DOHH2 (cell line): ENCODE results near the gene ZNF732.

ENCODE experiments used
- CTCF ChIP-seq: fragments of 200-600 bp; sonication (generic); IDR thresholded peaks from one replicate; pipeline ENCODE4 v1.5.1; 2014; ENCODE audit warnings: antibody characterized with exemption, mild to moderate bottlenecking, low read depth, low read length; ENCODE audit not compliant: poor library complexity, severe bottlenecking
- EZH2phosphoT487 ChIP-seq: fragments of 200-600 bp; sonication (generic); IDR thresholded peaks from 2 replicates; pipeline ENCODE4 v1.6.1; 2017; ENCODE audit warnings: borderline replicate concordance, mild to moderate bottlenecking, antibody characterized with exemption, low read length, moderate library complexity, mixed read lengths

- TF ChIP-seq CTCF (no peak), EZH2phosphoT487 (no peak)
Observed at GRCh38 chr4:336099-336892, 31.0 kb upstream of the ZNF732 start.
